BJ (cell line): ENCODE results near the gene SKAP1. TPM values are rescaled to one million over a fixed set of nuclear protein-coding genes. Genes with fewer than 3 reads are reported as not detected.
"Not testable (repeated sequence)": the region's sequence is repeated elsewhere in the genome, so short reads cannot be mapped to it uniquely, and the experiment has no call there.

Source experiments
- CTCF ChIA-PET: fragments of 350-600 bp; formaldehyde crosslinking; extraction: SDS; loops from one replicate; lab custom pipeline; 2021; ENCODE audit warnings: antibody characterized with exemption, inconsistent platforms; lab: Yijun Ruan, JAX
- POLR2A ChIA-PET: fragments of 300-600 bp; sonication (Branson Sonifier 250); formaldehyde crosslinking; extraction: SDS; loops from one replicate; lab custom pipeline; 2021; ENCODE audit warnings: antibody characterized with exemption; lab: Charles Lee
- DNase-seq: peaks from one replicate; pipeline ENCODE4 v3.0.0-alpha.2; 2011; ENCODE audit warnings: low read depth
- H3K27me3 ChIP-seq: 2 replicates; pipeline ENCODE4 v1.6.0; 2011; ENCODE audit warnings: low read length; ENCODE audit not compliant: control insufficient read depth, insufficient read depth
- H3K36me3 ChIP-seq: 2 replicates; pipeline ENCODE4 v1.5.1; 2011; ENCODE audit warnings: low read length; ENCODE audit not compliant: control insufficient read depth, insufficient read depth
- H3K4me3 ChIP-seq: 2 replicates; pipeline ENCODE4 v1.5.1; 2011; ENCODE audit warnings: low read depth, mild to moderate bottlenecking, control low read depth, low read length
- CTCF ChIP-seq: IDR thresholded peaks from 2 replicates; pipeline ENCODE4 v1.5.1; 2011; ENCODE audit warnings: low read depth, mild to moderate bottlenecking, control low read depth, inconsistent platforms, low read length, moderate library complexity; ENCODE audit not compliant: insufficient read depth
- polyA plus RNA-seq: library from polyadenylated mRNA; depleted of rRNA; stranded (reverse); fragments of >200 nt; gene quantifications from 2 replicates; pipeline ENCODE4 v1.2.3, GENCODE V29; 2011

SKAP1 gene
- polyA plus RNA-seq, 1 experiment = not detected

- TF ChIP-seq CTCF = no peak
- Histone ChIP-seq H3K27me3 (peaks cover 10% of the 10 kb centered on the region), H3K4me3 (no peak overlapping the region), H3K36me3 (no peaks in the 10 kb centered on the region)
- ChIA-PET CTCF (no interaction called here), POLR2A (no interaction called here)
- DNase-seq = no peak
These were observed 9.2 kb downstream of the SKAP1 start for GRCh38 chr17:48420823-48421222.

- POLR2A ChIA-PET = no interaction called here
- peaks cover 14% of the 10 kb centered on the region for H3K27me3 ChIP-seq
- TF ChIP-seq CTCF = no peak
- no peak overlapping the region for H3K4me3 ChIP-seq
- CTCF ChIA-PET = no interaction called here
- no peaks in the 10 kb centered on the region for H3K36me3 ChIP-seq
- no peak for DNase-seq
These were observed 13.0 kb downstream of the SKAP1 start for GRCh38 chr17:48416971-48417370.

DNA sequence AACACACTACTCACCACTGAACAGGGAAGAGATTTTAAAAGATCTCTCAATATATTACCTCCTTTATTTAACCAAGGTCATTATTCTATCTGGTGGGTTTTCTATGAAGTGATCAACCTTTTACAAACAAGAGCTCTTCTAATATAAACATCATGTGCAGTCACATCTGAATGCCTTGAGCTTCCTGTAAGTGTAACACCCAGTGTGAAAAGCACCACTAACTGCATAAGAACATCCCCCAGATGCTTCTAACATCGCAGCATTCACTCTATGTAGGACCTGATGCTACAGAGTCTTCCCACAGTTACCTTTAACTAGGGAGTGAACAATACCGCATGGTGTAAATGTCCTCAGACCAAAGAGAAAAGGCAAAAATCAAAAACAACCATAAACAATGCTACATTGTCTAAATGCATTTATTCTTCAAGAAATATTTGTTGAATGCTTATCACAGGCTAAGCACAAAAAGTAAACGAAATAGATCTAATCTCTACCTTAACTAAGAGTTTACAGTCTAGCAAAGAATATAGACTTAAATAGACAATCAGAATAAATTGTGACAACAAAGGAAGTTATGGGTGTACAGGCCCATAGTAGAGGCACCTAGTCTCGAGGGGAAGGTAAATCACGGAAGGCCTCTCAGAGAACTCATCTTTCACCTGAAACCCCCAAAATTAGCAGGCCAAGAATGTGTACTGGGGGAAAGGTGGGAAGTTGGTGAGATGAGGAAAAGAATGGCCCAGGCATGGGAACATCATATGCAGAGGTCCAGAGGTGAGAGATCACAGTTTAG, 16.2 kb downstream of the SKAP1 start:
- CTCF ChIA-PET = interaction anchor here (1.0 kb wide), 1 partner anchor 23 kb away, joined by 3 read pairs; no protein-coding TSS in a partner anchor
- POLR2A ChIA-PET = no interaction called here
- no peak for TF ChIP-seq CTCF
- H3K27me3 ChIP-seq = peaks cover 8% of the 10 kb centered on the region
- no peaks in the 10 kb centered on the region for H3K36me3 ChIP-seq
- DNase-seq = no peak
- no peak overlapping the region for H3K4me3 ChIP-seq

GRCh38 chr17:48412841-48413240, 17.2 kb downstream of the SKAP1 start:
- POLR2A ChIA-PET = interaction anchor here (0.5 kb wide), 1 partner anchor 82 kb away, joined by 5 read pairs; no protein-coding TSS in a partner anchor
- no peak for TF ChIP-seq CTCF
- peaks cover 8% of the 10 kb centered on the region for H3K27me3 ChIP-seq
- DNase-seq = no peak
- CTCF ChIA-PET = no interaction called here
- H3K4me3 ChIP-seq = no peak overlapping the region
- no peaks in the 10 kb centered on the region for H3K36me3 ChIP-seq

DNA sequence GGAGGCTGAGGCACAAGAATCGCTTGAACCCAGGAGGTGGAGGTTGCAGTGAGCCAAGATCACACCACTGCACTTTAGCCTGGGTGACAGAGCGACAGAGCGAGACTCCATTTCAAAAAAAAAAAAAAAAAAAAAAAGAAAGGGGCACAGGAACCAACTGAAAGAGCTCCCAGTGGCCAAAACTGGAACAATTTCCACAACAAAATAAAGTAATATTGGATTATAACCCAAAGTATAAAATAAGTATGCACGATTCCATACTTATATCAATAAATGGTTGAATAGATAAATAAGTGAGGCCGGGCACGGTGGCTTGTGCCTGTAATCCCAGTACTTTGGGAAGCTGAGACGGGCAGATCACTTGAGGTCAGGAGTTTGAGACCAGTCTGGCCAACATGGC, 19.2 kb downstream of the SKAP1 start:
- H3K4me3 ChIP-seq, POLR2A ChIA-PET, H3K27me3 ChIP-seq, DNase-seq, H3K36me3 ChIP-seq, CTCF ChIA-PET: not testable (repeated sequence)
